Transverse colon (tissue), 4 donors: ENCODE results near the gene CDK5RAP3. TPM values are rescaled to one million over a fixed set of nuclear protein-coding genes. Genes with fewer than 3 reads are reported as not detected.

Experiments
- DNase-seq: peaks from one replicate; pipeline ENCODE4 v3.0.0-alpha.2; 2019
- H3K27ac ChIP-seq, 4 donors: fragments of 200-600 bp; sonication (generic); 2 replicates each; pipeline ENCODE4 v1.5.1; 2016 to 2018; ENCODE audit warnings: inconsistent platforms in 4 of 4
- H3K27me3 ChIP-seq: fragments of 200-600 bp; sonication (generic); 2 replicates; pipeline ENCODE4 v1.5.1; 2017; ENCODE audit warnings: inconsistent platforms
- H3K36me3 ChIP-seq, 4 donors: fragments of 200-600 bp; sonication (generic); 2 replicates each; pipeline ENCODE4 v1.5.1; 2017 to 2019; ENCODE audit warnings: inconsistent platforms in 4 of 4
- H3K4me1 ChIP-seq, 4 donors: fragments of 200-600 bp; sonication (generic); 2 replicates each; pipeline ENCODE4 v1.5.1; 2017 to 2020; ENCODE audit warnings: inconsistent platforms in 4 of 4
- H3K4me3 ChIP-seq, 4 donors: fragments of 200-600 bp; sonication (generic); 1 replicate in 1 of 4; 2 replicates in 3 of 4; pipeline versions ENCODE4 v1.5.1 to v1.6.1; 2017 to 2019; ENCODE audit warnings: inconsistent platforms in 4 of 4
- H3K9me3 ChIP-seq, 2 donors: fragments of 200-600 bp; sonication (generic); 2 replicates each; pipeline ENCODE4 v1.5.1; 2017 to 2019; ENCODE audit warnings: inconsistent platforms in 2 of 2
- EP300 ChIP-seq: sonication (generic); formaldehyde crosslinking; IDR thresholded peaks from one replicate; pipeline ENCODE4 v1.6.1; 2017; ENCODE audit warnings: antibody characterized with exemption, low read depth
- POLR2A ChIP-seq: fragments of 450-650 bp; IDR thresholded peaks from one replicate; pipeline ENCODE4 v1.6.1; 2016; ENCODE audit warnings: antibody characterized with exemption, mild to moderate bottlenecking, moderate library complexity
- POLR2AphosphoS5 ChIP-seq, 3 donors: sonication (generic); formaldehyde crosslinking; IDR thresholded peaks; one replicate each; pipeline ENCODE4 v1.6.1; 2016; ENCODE audit warnings: antibody characterized with exemption in 3 of 3
- WGBS, 2 donors: methylation state at CpG; one replicate each; pipeline ENCODE4 v1.1.5; 2018; ENCODE audit warnings: low coverage in 1 of 2; 5-methylcytosine and 5-hydroxymethylcytosine counted together
- in situ Hi-C, 4 donors: fragments of 200-750 bp; cut with MboI; loops; one replicate each; pipeline versions ENCODE4 v1.15.0 to v1.15.1; 2017; ENCODE audit warnings: low sequenced_read_pairs in 3 of 4, low pct_ligation_motif_present in 1 of 4, low pct_unique_long_range_greater_than_20kb in 1 of 4
- intact Hi-C: fragments of 100-400 bp; cut with DNase I; formaldehyde crosslinking; loops from one replicate; pipeline ENCODE4 v1.15.1; 2023; ENCODE audit warnings: low total_unique reads
- total RNA-seq, 4 donors: library from RNA; depleted of rRNA; stranded (reverse); fragments of >200 nt; gene quantifications; one replicate each; pipeline ENCODE4 v1.1.0, GENCODE V29; 2016
- TF ChIP-seq, protein P1 (sequence below), 5 experiments: fragments of 200-600 bp in 3 of 5; fragments of 450-650 bp in 2 of 5; sonication (generic) in 3 of 5; IDR thresholded peaks; 1 replicate in 2 of 5; 2 replicates in 3 of 5; pipeline ENCODE4 v1.5.1; 2016 to 2017; ENCODE audit warnings: antibody characterized with exemption in 5 of 5, inconsistent platforms in 3 of 5, mild to moderate bottlenecking in 2 of 5, moderate library complexity in 1 of 5

The CDK5RAP3 gene
- total RNA-seq, 4 donors from 2014 or later = 159 to 540 (median 296) TPM

DNA sequence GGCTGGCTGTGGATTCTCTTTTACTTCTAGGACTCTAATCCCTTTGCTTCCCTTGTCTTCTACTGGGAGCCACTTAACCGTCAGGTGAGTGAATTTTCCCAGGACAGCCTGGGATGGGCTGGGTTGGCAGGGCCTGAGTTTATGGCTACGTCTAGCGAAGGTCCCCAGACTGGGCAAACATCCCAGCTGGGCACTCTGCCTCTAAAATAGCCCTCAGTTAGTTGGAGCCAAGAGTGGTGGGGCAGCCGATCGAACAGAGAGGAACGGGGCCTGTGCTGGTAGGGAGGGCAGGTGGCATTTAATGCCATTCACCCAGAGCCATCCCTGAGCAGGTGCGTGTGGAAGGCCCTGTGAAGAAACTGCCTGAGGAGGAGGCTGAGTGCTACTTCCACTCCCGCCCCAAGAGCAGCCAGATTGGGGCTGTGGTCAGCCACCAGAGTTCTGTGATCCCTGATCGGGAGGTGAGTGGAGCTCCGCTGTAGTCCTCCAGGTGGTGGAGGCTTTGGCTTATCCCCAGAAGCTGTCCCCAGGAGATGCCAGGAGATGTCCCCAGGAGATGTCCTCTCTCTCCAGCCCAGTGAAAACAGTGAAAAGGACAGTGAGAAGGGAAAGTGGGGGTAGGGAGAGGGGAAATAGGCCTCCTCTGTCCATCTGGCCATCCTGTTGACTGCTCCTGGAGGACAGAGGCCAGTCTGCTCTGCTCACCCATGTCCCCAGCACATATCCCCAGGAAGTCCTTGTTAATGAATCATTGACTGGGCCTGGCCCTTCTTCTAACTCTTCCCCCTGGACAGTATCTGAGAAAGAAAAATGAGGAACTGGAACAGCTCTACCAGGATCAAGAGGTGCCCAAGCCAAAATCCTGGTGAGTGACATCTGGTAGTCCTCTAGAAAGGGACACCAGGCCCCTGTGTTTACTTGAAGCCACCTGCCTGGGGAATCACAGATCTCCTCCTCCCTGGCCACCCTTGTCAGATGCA lies 25.1 kb upstream of the CDK5RAP3 start:
- Histone ChIP-seq H3K36me3 (no peaks in the 10 kb centered on the region), H3K27me3 (no peaks in the 10 kb centered on the region), H3K9me3 (no peaks in the 10 kb centered on the region), H3K4me3 (no peak overlapping the region), H3K4me1 (peaks cover 24 to 81% (median 49%) of the 10 kb centered on the region in 4 donors), H3K27ac (peak overlapping the region; percentile 53 to 93 (median 90))
- WGBS, 2 donors = 62% methylated on average over 10 of the region's 10 CpGs; no CpG with 5 or more reads in 1 of the 2 donors
- intact Hi-C loops = loop anchor here (5.0 to 10.0 kb wide), 2 partner anchors 44 to 101 kb away; partner anchors contain the start of gene SCRN2
- TF ChIP-seq POLR2AphosphoS5 (IDR thresholded peaks at IDR 0.05) = no peak
- TF ChIP-seq, protein P1, sequence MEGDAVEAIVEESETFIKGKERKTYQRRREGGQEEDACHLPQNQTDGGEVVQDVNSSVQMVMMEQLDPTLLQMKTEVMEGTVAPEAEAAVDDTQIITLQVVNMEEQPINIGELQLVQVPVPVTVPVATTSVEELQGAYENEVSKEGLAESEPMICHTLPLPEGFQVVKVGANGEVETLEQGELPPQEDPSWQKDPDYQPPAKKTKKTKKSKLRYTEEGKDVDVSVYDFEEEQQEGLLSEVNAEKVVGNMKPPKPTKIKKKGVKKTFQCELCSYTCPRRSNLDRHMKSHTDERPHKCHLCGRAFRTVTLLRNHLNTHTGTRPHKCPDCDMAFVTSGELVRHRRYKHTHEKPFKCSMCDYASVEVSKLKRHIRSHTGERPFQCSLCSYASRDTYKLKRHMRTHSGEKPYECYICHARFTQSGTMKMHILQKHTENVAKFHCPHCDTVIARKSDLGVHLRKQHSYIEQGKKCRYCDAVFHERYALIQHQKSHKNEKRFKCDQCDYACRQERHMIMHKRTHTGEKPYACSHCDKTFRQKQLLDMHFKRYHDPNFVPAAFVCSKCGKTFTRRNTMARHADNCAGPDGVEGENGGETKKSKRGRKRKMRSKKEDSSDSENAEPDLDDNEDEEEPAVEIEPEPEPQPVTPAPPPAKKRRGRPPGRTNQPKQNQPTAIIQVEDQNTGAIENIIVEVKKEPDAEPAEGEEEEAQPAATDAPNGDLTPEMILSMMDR (IDR thresholded peaks at IDR 0.05) = no peak
- peak; percentile 11 for TF ChIP-seq POLR2A
- no peak for TF ChIP-seq EP300
- in situ Hi-C loops = no loop called here
- no peak for DNase-seq

DNA sequence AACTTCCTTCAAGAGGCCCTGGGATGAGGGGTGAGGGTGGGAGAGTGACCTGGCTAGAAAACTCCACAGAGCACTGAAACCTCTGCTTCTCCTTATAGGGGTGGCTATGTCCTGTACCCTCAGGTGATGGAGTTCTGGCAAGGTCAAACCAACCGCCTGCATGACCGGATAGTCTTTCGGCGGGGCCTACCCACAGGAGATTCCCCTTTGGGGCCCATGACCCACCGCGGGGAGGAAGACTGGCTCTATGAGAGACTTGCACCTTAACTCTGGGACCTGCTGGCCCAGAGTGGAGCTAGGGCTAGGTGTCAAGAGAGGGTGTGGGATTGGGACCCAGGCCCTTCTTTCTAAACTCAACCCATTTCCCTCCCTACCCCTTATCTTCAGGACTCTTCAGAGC lies 24.4 kb upstream of the CDK5RAP3 start:
- no peak for DNase-seq
- WGBS, 2 donors = 95% methylated on average over 6 of the region's 6 CpGs; no CpG with 5 or more reads in 1 of the 2 donors
- Histone ChIP-seq H3K4me3 (no peak overlapping the region), H3K27me3 (no peaks in the 10 kb centered on the region), H3K27ac (peak overlapping the region; percentile 53 to 93 (median 90)), H3K9me3 (no peaks in the 10 kb centered on the region), H3K36me3 (no peaks in the 10 kb centered on the region), H3K4me1 (peaks cover 24 to 84% (median 53%) of the 10 kb centered on the region in 4 donors)
- intact Hi-C loops (loop anchor here (5.0 to 10.0 kb wide), 2 partner anchors 44 to 102 kb away; partner anchors contain the start of gene SCRN2), in situ Hi-C loops (no loop called here)
- TF ChIP-seq, protein P1 (IDR thresholded peaks at IDR 0.05) = no peak
- TF ChIP-seq POLR2AphosphoS5 (IDR thresholded peaks at IDR 0.05) (no peak), POLR2A (no peak), EP300 (no peak)

DNA sequence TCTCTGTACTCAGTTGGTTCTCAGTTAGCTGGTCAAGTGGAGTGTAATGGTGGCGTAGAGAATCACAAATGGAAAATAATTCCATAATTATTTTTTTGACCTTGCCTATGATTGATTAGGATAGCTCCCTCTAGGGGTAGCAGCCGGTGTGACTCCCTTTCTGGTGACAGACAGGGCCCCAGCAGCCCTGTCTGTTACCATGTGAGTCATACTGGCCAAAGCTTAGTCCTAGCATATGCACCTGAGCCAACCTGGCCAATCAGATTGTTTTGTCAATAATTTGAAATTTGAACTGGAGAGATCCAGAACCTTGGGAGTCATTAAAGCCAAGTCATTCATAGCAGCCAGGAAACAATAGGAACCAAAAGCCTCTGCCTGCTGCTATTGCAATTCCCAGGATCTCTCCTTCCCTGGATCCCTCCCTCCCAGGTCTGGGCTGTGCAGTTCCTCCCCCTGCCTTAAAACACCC lies 23.9 kb upstream of the CDK5RAP3 start:
- TF ChIP-seq EP300 (no peak), POLR2A (peak; percentile 45), POLR2AphosphoS5 (IDR thresholded peaks at IDR 0.05) (peak; percentile 11 to 64 (median 28))
- TF ChIP-seq, protein P1 (IDR thresholded peaks at IDR 0.05) = peak; percentile 75 to 93 (median 90)
- DNase-seq = peak; percentile 90
- intact Hi-C loops (loop anchor here (5.0 to 10.0 kb wide), 2 partner anchors 45 to 102 kb away; partner anchors contain the start of gene SCRN2), in situ Hi-C loops (no loop called here)
- Histone ChIP-seq H3K27ac (peak overlapping the region; percentile 53 to 93 (median 90)), H3K27me3 (no peaks in the 10 kb centered on the region), H3K36me3 (no peaks in the 10 kb centered on the region), H3K4me3 (no peak overlapping the region), H3K9me3 (no peaks in the 10 kb centered on the region), H3K4me1 (peaks cover 24 to 88% (median 56%) of the 10 kb centered on the region in 4 donors)
- 28 to 38% methylated on average over 1 to 2 of the region's 2 CpGs for WGBS, 2 donors

DNA sequence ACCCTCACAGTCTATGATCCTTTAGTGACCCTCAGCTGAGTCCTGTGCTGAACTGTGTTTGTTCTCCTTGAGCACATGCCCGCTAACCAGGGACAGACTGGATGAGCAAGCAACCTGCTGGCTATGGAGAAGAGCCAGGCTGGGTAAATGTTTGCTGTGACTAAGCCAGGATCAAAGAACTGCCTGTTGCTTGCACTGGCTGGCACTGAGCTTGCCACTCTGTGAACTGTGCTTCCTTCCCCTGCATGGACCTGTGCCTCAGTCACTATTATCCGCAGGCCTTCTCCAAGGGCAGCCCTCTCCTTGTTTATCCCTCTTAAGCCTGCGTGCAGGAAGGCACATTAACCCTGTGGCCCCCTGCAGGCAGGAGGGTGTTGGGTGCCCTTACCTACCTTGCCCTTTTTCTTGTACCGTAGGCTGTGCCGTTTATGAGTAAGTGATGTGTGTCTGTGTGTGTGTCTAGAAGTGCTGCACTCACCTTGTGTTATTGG lies 22.2 kb upstream of the CDK5RAP3 start:
- Histone ChIP-seq H3K36me3 (no peaks in the 10 kb centered on the region), H3K27ac (peak overlapping the region; percentile 88 to 93 (median 90)), H3K27me3 (no peaks in the 10 kb centered on the region), H3K4me3 (no peak overlapping the region), H3K4me1 (peaks cover 20 to 83% (median 60%) of the 10 kb centered on the region in 4 donors), H3K9me3 (no peaks in the 10 kb centered on the region)
- in situ Hi-C loops (no loop called here), intact Hi-C loops (loop anchor here (5.0 to 10.0 kb wide), 2 partner anchors 46 to 104 kb away; partner anchors contain the start of gene SCRN2)
- no peak for DNase-seq
- 0 to 12% methylated on average over 2 to 5 of the region's 5 CpGs for WGBS, 2 donors
- TF ChIP-seq POLR2AphosphoS5 (IDR thresholded peaks at IDR 0.05) (peak in 2 of 3 donors; percentile 41 to 46), POLR2A (peak; percentile 57), EP300 (no peak)
- TF ChIP-seq, protein P1 (IDR thresholded peaks at IDR 0.05) = no peak
